IMR-90 (cell line): ENCODE results near the gene NDOR1. TPM values are rescaled to one million over a fixed set of nuclear protein-coding genes. Genes with fewer than 3 reads are reported as not detected.

Experiments
- CTCF ChIP-seq: conservative IDR thresholded peaks from 2 replicates; pipeline ENCODE4 v1.5.1; 2012; ENCODE audit warnings: mild to moderate bottlenecking, low read depth, low read length, improper control_type of control experiment
- MXI1 ChIP-seq: IDR thresholded peaks from 2 replicates; pipeline ENCODE4 v1.6.1; 2012; ENCODE audit warnings: low read depth, mild to moderate bottlenecking, low read length, moderate library complexity, borderline replicate concordance
- polyA plus RNA-seq, 3 experiments: library from polyadenylated mRNA; depleted of rRNA; stranded (reverse); fragments of >200 nt; gene quantifications; 2 replicates each; pipeline ENCODE4 v1.2.3, GENCODE V29; 2012; ENCODE audit warnings: low replicate concordance in 1 of 3
- total RNA-seq: library from RNA; depleted of rRNA; stranded (reverse); fragments of >200 nt; gene quantifications from 2 replicates; pipeline ENCODE4 v1.2.3, GENCODE V29; 2012

Gene NDOR1
- total and polyA plus RNA-seq, 2 of the 4 experiments (the other 2 are of a cell fraction) = 0.90 to 10.6 TPM

DNA sequence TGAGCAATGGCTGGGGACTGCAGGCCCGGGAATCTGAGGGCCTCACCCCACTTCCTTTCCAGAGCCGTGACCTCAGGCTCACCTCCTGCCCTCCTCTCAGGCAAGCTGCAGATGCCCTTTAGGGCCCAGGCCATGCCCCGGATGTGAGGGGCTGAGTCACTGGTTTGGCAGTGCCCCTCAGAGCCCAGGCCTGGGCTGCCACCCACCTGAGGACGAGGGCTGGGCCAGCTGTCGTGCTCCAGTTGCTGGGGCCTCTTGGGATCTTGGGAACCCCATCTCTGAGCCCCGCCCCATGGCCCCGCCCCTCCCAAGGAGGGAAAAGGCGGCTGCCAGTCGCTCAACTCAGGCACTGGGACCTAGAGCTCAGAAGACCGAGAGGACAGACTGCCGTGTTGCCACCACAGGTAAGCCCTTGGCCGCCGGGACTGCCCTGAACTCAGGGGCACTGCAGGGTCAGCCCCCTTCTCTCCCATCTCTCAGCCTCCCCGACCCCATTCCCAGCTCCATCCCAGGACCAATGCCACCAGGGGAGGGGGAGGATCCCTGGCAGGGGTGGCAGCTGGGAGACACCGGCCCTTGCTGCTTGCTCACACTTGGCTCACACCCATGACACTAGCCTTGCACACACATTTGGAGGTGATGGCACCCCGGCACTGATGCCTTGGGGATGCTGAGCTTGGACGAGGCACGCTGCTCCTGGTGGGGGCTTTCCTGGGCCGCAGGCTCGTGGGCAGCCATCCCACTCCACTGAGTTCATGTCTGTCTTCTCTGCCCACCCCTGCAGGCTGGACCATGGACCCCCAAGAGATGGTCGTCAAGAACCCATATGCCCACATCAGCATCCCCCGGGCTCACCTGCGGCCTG, 19.6 kb downstream of the NDOR1 start, which contains the start of gene CYSRT1 (continued):
- TF ChIP-seq CTCF = no peak
- TF ChIP-seq MXI1 = no peak
